Body of pancreas (tissue), 4 donors: ENCODE data around the gene NSUN6. TPM values are rescaled to one million over a fixed set of nuclear protein-coding genes. Genes with fewer than 3 reads are reported as not detected.
A peak's percentile ranks its signal among the peaks of the same experiment; 100 is the strongest.

Experiments used
- ATAC-seq: fragments of 150-250 bp; one replicate; pipeline ENCODE4 v1.9.1; 2016
- DNase-seq, 4 donors: peaks; one replicate each; pipeline ENCODE4 v3.0.0-alpha.2; 2019
- H3K27ac ChIP-seq, 4 donors: fragments of 200-600 bp; sonication (generic); 1 replicate in 3 of 4; 2 replicates in 1 of 4; pipeline versions ENCODE4 v1.5.1 to v1.6.1; 2016 to 2019; ENCODE audit warnings: mild to moderate bottlenecking in 1 of 4, mixed read lengths in 1 of 4, moderate library complexity in 1 of 4
- H3K27me3 ChIP-seq, 2 donors: fragments of 200-600 bp; sonication (generic); one replicate each; pipeline ENCODE4 v1.6.0; 2016; ENCODE audit warnings: mild to moderate bottlenecking in 1 of 2
- H3K36me3 ChIP-seq, 2 donors: fragments of 200-600 bp; sonication (generic); replicated peaks in 1 of 2; 2 replicates each; pipeline ENCODE4 v1.5.1; 2016; ENCODE audit warnings: low read depth in 2 of 2; ENCODE audit not compliant: insufficient read depth in 1 of 2
- H3K4me1 ChIP-seq: fragments of 200-600 bp; sonication (generic); one replicate; pipeline ENCODE4 v1.6.0; 2016
- H3K4me3 ChIP-seq, 2 donors: fragments of 200-600 bp; sonication (generic); 1 replicate in 1 of 2; 2 replicates in 1 of 2; pipeline ENCODE4 v1.5.1; 2016 to 2019
- H3K9me3 ChIP-seq, 3 donors: fragments of 200-600 bp; sonication (generic); 1 replicate in 2 of 3; 2 replicates in 1 of 3; pipeline ENCODE4 v1.5.1; 2016
- POLR2A ChIP-seq, 3 donors: fragments of 450-650 bp; IDR thresholded peaks; one replicate each; pipeline ENCODE4 v1.6.1; 2016; ENCODE audit warnings: antibody characterized with exemption in 3 of 3, mild to moderate bottlenecking in 2 of 3
- WGBS, 2 donors: methylation state at CpG; one replicate each; pipeline ENCODE4 v1.1.5; 2017; 5-methylcytosine and 5-hydroxymethylcytosine counted together
- intact Hi-C: fragments of 100-400 bp; cut with DNase I; formaldehyde crosslinking; loops from one replicate; pipeline ENCODE4 v1.15.1; 2023
- total RNA-seq, 2 donors: library from RNA; depleted of rRNA; stranded (reverse); fragments of >200 nt; gene quantifications; one replicate each; pipeline ENCODE4 v1.1.0, GENCODE V29; 2016
- TF ChIP-seq, protein P1 (sequence below), 7 experiments: fragments of 450-650 bp in 4 of 7; fragments of 200-600 bp in 3 of 7; sonication (generic) in 3 of 7; IDR thresholded peaks; one replicate each; pipeline ENCODE4 v1.5.1; 2016 to 2019; ENCODE audit warnings: antibody characterized with exemption in 7 of 7

Gene NSUN6
- total RNA-seq, 2 donors from 2014 or later, result 19.5 to 21.4 TPM

GRCh38 chr10:18656724-18657123, 5.3 kb upstream of the NSUN6 start:
- H3K9me3 ChIP-seq, result no peaks in the 10 kb centered on the region
- ATAC-seq (no peak), DNase-seq (no peak)
- intact Hi-C loops, result no loop called here
- H3K27ac ChIP-seq, result no peak overlapping the region
- WGBS, 2 donors, result 89 to 95% methylated on average over 3 of the region's 3 CpGs
- peaks cover 14% of the 10 kb centered on the region for H3K4me1 ChIP-seq
- no peaks in the 10 kb centered on the region for H3K36me3 ChIP-seq
- no peaks in the 10 kb centered on the region for H3K27me3 ChIP-seq
- no peak for TF ChIP-seq POLR2A (IDR thresholded peaks at IDR 0.05)
- TF ChIP-seq, protein P1, sequence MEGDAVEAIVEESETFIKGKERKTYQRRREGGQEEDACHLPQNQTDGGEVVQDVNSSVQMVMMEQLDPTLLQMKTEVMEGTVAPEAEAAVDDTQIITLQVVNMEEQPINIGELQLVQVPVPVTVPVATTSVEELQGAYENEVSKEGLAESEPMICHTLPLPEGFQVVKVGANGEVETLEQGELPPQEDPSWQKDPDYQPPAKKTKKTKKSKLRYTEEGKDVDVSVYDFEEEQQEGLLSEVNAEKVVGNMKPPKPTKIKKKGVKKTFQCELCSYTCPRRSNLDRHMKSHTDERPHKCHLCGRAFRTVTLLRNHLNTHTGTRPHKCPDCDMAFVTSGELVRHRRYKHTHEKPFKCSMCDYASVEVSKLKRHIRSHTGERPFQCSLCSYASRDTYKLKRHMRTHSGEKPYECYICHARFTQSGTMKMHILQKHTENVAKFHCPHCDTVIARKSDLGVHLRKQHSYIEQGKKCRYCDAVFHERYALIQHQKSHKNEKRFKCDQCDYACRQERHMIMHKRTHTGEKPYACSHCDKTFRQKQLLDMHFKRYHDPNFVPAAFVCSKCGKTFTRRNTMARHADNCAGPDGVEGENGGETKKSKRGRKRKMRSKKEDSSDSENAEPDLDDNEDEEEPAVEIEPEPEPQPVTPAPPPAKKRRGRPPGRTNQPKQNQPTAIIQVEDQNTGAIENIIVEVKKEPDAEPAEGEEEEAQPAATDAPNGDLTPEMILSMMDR (IDR thresholded peaks at IDR 0.05), result no peak
- no peak overlapping the region for H3K4me3 ChIP-seq

- intact Hi-C loops, result no loop called here
These were observed 1.7 kb upstream of the NSUN6 start for GRCh38 chr10:18653112-18653511.

GRCh38 chr10:18650404-18650997, 886 bp downstream of the NSUN6 start:
- 5% methylated on average over 6 of the region's 6 CpGs for WGBS, 2 donors
- intact Hi-C loops, result no loop called here
- Histone ChIP-seq H3K27me3 (no peaks in the 10 kb centered on the region), H3K27ac (peak overlapping the region in 3 of 4 donors; percentile 76 to 91 (median 91)), H3K4me1 (peaks cover 5% of the 10 kb centered on the region), H3K4me3 (peak overlapping the region; percentile 13 to 49), H3K36me3 (peaks cover 0 to 2% of the 10 kb centered on the region in 2 donors), H3K9me3 (no peaks in the 10 kb centered on the region)
- DNase-seq (no peak), ATAC-seq (no peak)
- no peak for TF ChIP-seq POLR2A (IDR thresholded peaks at IDR 0.05)

More at GRCh38 chr10:18653112-18653511, 1.7 kb upstream of the NSUN6 start:
- ATAC-seq, result no peak
- H3K36me3 ChIP-seq, result no peaks in the 10 kb centered on the region
- peaks cover 9% of the 10 kb centered on the region for H3K4me1 ChIP-seq
- TF ChIP-seq, protein P1 (IDR thresholded peaks at IDR 0.05), result no peak
- no peak for TF ChIP-seq POLR2A (IDR thresholded peaks at IDR 0.05)
- no peak for DNase-seq
- no peak overlapping the region for H3K4me3 ChIP-seq
- no peaks in the 10 kb centered on the region for H3K9me3 ChIP-seq
- H3K27ac ChIP-seq, result no peak overlapping the region
- 82 to 89% methylated on average over 3 of the region's 3 CpGs for WGBS, 2 donors
- H3K27me3 ChIP-seq, result no peaks in the 10 kb centered on the region

- intact Hi-C loops, result no loop called here
- TF ChIP-seq POLR2A (IDR thresholded peaks at IDR 0.05), result no peak
- TF ChIP-seq, protein P1 (IDR thresholded peaks at IDR 0.05), result no peak
These were observed 1.9 kb downstream of the NSUN6 start for GRCh38 chr10:18649364-18649959.

GRCh38 chr10:18647945-18648344, 3.4 kb downstream of the NSUN6 start:
- Histone ChIP-seq H3K9me3 (no peaks in the 10 kb centered on the region), H3K4me1 (peaks cover 5% of the 10 kb centered on the region), H3K27ac (no peak overlapping the region), H3K4me3 (no peak overlapping the region), H3K36me3 (peaks cover 0 to 2% of the 10 kb centered on the region in 2 donors), H3K27me3 (no peaks in the 10 kb centered on the region)
- 94% methylated on average over 3 of the region's 3 CpGs for WGBS, 2 donors
- intact Hi-C loops, result no loop called here
- TF ChIP-seq, protein P1 (IDR thresholded peaks at IDR 0.05), result no peak
- no peak for TF ChIP-seq POLR2A (IDR thresholded peaks at IDR 0.05)
- DNase-seq (no peak), ATAC-seq (no peak)

More at GRCh38 chr10:18649364-18649959, 1.9 kb downstream of the NSUN6 start:
- Histone ChIP-seq H3K9me3 (no peaks in the 10 kb centered on the region), H3K4me1 (peaks cover 5% of the 10 kb centered on the region), H3K27me3 (no peaks in the 10 kb centered on the region), H3K4me3 (peak overlapping the region in 1 of 2 donors; percentile 49), H3K27ac (no peak overlapping the region), H3K36me3 (peaks cover 0 to 2% of the 10 kb centered on the region in 2 donors)
- 32 to 39% methylated on average over 7 of the region's 7 CpGs for WGBS, 2 donors
- ATAC-seq (no peak), DNase-seq (no peak)
